ENCODE results near the gene CLDN16.

The CLDN16 gene

GRCh38 chr3:190387578-190388213, at the start of gene CLDN16:
TSS of gene CLDN16 (plus strand) at chr3:190388163. CDS start at chr3:190388330, 167 bp downstream.
- DNase-seq (ENCODE audit: low read depth): no peak

- no peak for DNase-seq (ENCODE audit: low read depth)
Measured at GRCh38 chr3:190338717-190339116, 49.2 kb upstream of the CLDN16 start.

- DNase-seq (ENCODE audit: low read depth): no peak
Measured at GRCh38 chr3:190339130-190339529, 48.8 kb upstream of the CLDN16 start.

- no peak for DNase-seq (ENCODE audit: low read depth)
Measured at GRCh38 chr3:190340071-190340470, 47.9 kb upstream of the CLDN16 start.

- DNase-seq (ENCODE audit: low read depth): peak; percentile 95
Measured at GRCh38 chr3:190345027-190345821, 42.7 kb upstream of the CLDN16 start.

- no peak for DNase-seq (ENCODE audit: low read depth)
Measured at GRCh38 chr3:190345878-190346277, 42.1 kb upstream of the CLDN16 start.

- no peak for DNase-seq (ENCODE audit: low read depth)
Measured at GRCh38 chr3:190346541-190346940, 41.4 kb upstream of the CLDN16 start.

GRCh38 chr3:190352861-190353457, 35.0 kb upstream of the CLDN16 start:
- no peak for DNase-seq (ENCODE audit: low read depth)

- no peak for DNase-seq (ENCODE audit: low read depth)
Measured at GRCh38 chr3:190356246-190356645, 31.7 kb upstream of the CLDN16 start.

- DNase-seq (ENCODE audit: low read depth): no peak
Measured at GRCh38 chr3:190357468-190357867, 30.5 kb upstream of the CLDN16 start.

GRCh38 chr3:190359813-190360212, 28.1 kb upstream of the CLDN16 start:
- DNase-seq (ENCODE audit: low read depth): no peak

- DNase-seq (ENCODE audit: low read depth): no peak
Measured at GRCh38 chr3:190360228-190360627, 27.7 kb upstream of the CLDN16 start.

- DNase-seq (ENCODE audit: low read depth): no peak
Measured at GRCh38 chr3:190361791-190362190, 26.2 kb upstream of the CLDN16 start.

GRCh38 chr3:190362258-190362657, 25.7 kb upstream of the CLDN16 start:
- DNase-seq (ENCODE audit: low read depth): no peak

GRCh38 chr3:190366133-190366532, 21.8 kb upstream of the CLDN16 start:
- no peak for DNase-seq (ENCODE audit: low read depth)

GRCh38 chr3:190368881-190369280, 19.1 kb upstream of the CLDN16 start:
- no peak for DNase-seq (ENCODE audit: low read depth)

GRCh38 chr3:190369668-190370295, 18.2 kb upstream of the CLDN16 start:
- no peak for DNase-seq (ENCODE audit: low read depth)

- no peak for DNase-seq (ENCODE audit: low read depth)
Measured at GRCh38 chr3:190370369-190370768, 17.6 kb upstream of the CLDN16 start.

- DNase-seq (ENCODE audit: low read depth): no peak
Measured at GRCh38 chr3:190371152-190371551, 16.8 kb upstream of the CLDN16 start.

GRCh38 chr3:190375246-190375645, 12.7 kb upstream of the CLDN16 start:
- DNase-seq (ENCODE audit: low read depth): no peak

- DNase-seq (ENCODE audit: low read depth): no peak
Measured at GRCh38 chr3:190375671-190376070, 12.3 kb upstream of the CLDN16 start.

GRCh38 chr3:190378240-190378891, 9.6 kb upstream of the CLDN16 start:
- peak; percentile 65 for DNase-seq (ENCODE audit: low read depth)

All from non-pigmented ciliary epithelial cell (primary cell).